Gastroesophageal sphincter (tissue), 3 donors: ENCODE results near the gene RSU1.

Experiments
- CTCF ChIP-seq, 4 experiments: fragments of 200-600 bp in 2 of 4; fragments of 450-650 bp in 2 of 4; sonication (generic) in 1 of 4; IDR thresholded peaks; one replicate each; pipeline ENCODE4 v1.5.1; 2017 to 2019; ENCODE audit warnings: antibody characterized with exemption in 4 of 4, mild to moderate bottlenecking in 2 of 4, moderate library complexity in 2 of 4
- EP300 ChIP-seq: sonication (generic); formaldehyde crosslinking; IDR thresholded peaks from one replicate; pipeline ENCODE4 v1.6.1; 2017; ENCODE audit warnings: antibody characterized with exemption, mild to moderate bottlenecking
- POLR2A ChIP-seq, 2 donors: fragments of 450-650 bp; IDR thresholded peaks; one replicate each; pipeline ENCODE4 v1.6.1; 2017; ENCODE audit warnings: antibody characterized with exemption in 2 of 2, mild to moderate bottlenecking in 2 of 2, moderate library complexity in 1 of 2

GRCh38 chr10:16794005-16794404 lies 23.2 kb downstream of the RSU1 start:
- no peak for TF ChIP-seq POLR2A (IDR thresholded peaks at IDR 0.05)
- TF ChIP-seq CTCF (IDR thresholded peaks at IDR 0.05), result no peak
- no peak for TF ChIP-seq EP300
